Activated naive CD8-positive, alpha-beta T cell treated with anti-CD3 and anti-CD28 coated beads, Interleukin-2, amount 50 U/mL, for 24 hours (primary cell): Measurements from ENCODE around the gene IL15.

Experiments
- ATAC-seq: fragments of 150-1000 bp; cut with Tn5 transposase; one replicate; pipeline ENCODE4 v1.10.0; 2021
- DNase-seq: peaks from one replicate; pipeline ENCODE4 v3.0.0; 2021
- H3K27ac Mint-ChIP-seq: one replicate; pipeline ENCODE4 v1.8.0; 2021; ENCODE audit warnings: mild to moderate bottlenecking, mixed read lengths
- H3K27me3 Mint-ChIP-seq: one replicate; pipeline ENCODE4 v1.8.0; 2021; ENCODE audit warnings: mixed read lengths
- H3K36me3 Mint-ChIP-seq: one replicate; pipeline ENCODE4 v1.8.0; 2021; ENCODE audit warnings: low read depth, mixed read lengths
- H3K4me1 Mint-ChIP-seq: one replicate; pipeline ENCODE4 v1.8.0; 2021; ENCODE audit warnings: mixed read lengths
- H3K4me3 Mint-ChIP-seq: one replicate; pipeline ENCODE4 v1.8.0; 2021; ENCODE audit warnings: mild to moderate bottlenecking, moderate library complexity, mixed read lengths
- H3K9me3 Mint-ChIP-seq: one replicate; pipeline ENCODE4 v1.8.0; 2021; ENCODE audit warnings: mixed read lengths

Gene IL15

DNA sequence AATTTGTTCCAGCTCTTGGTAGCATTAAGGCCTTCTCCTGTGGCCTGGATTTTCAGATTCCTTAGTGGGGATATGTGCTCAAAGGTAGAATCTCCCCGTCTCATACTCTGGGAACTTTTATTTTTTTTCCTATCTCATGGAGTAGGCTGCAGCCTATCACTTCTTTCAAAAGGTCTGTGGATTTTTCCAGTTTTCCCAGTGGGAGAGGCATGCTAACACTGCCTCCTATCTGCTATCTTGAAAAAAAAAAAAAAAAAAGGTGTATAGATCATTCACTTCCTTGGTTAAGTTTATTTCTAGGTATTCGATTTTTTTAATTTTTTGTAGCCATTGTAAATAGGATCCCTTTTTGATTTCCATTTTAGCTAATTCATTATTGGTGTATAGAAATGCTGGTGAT lies 67.1 kb downstream of the IL15 start:
- Mint-ChIP-seq H3K27me3 (no peaks in the 10 kb centered on the region), H3K4me3 (no peak overlapping the region), H3K4me1 (peaks cover 16% of the 10 kb centered on the region), H3K27ac (no peak overlapping the region), H3K36me3 (no peaks in the 10 kb centered on the region), H3K9me3 (peaks cover 9% of the 10 kb centered on the region)
- no peak for ATAC-seq
- DNase-seq = no peak

- Mint-ChIP-seq H3K4me1 (peaks cover 16% of the 10 kb centered on the region), H3K36me3 (no peaks in the 10 kb centered on the region), H3K27me3 (no peaks in the 10 kb centered on the region), H3K27ac (no peak overlapping the region), H3K4me3 (no peak overlapping the region), H3K9me3 (peaks cover 9% of the 10 kb centered on the region)
- no peak for ATAC-seq
- DNase-seq = no peak
Measured at GRCh38 chr4:141705048-141705746, 68.8 kb downstream of the IL15 start.

- no peak for DNase-seq
- no peaks in the 10 kb centered on the region for H3K27me3 Mint-ChIP-seq
- no peaks in the 10 kb centered on the region for H3K36me3 Mint-ChIP-seq
- H3K27ac Mint-ChIP-seq = peak overlapping the region; percentile 15
- no peak overlapping the region for H3K4me3 Mint-ChIP-seq
- H3K9me3 Mint-ChIP-seq = peaks cover 9% of the 10 kb centered on the region
- no peak for ATAC-seq
- H3K4me1 Mint-ChIP-seq = peaks cover 16% of the 10 kb centered on the region
Measured at GRCh38 chr4:141705747-141706377, 69.5 kb downstream of the IL15 start.

GRCh38 chr4:141706445-141706844 lies 70.1 kb downstream of the IL15 start:
- no peak for ATAC-seq
- no peaks in the 10 kb centered on the region for H3K27me3 Mint-ChIP-seq
- no peak overlapping the region for H3K27ac Mint-ChIP-seq
- H3K4me3 Mint-ChIP-seq = no peak overlapping the region
- DNase-seq = no peak
- H3K9me3 Mint-ChIP-seq = peaks cover 9% of the 10 kb centered on the region
- no peaks in the 10 kb centered on the region for H3K36me3 Mint-ChIP-seq
- H3K4me1 Mint-ChIP-seq = peaks cover 16% of the 10 kb centered on the region

DNA sequence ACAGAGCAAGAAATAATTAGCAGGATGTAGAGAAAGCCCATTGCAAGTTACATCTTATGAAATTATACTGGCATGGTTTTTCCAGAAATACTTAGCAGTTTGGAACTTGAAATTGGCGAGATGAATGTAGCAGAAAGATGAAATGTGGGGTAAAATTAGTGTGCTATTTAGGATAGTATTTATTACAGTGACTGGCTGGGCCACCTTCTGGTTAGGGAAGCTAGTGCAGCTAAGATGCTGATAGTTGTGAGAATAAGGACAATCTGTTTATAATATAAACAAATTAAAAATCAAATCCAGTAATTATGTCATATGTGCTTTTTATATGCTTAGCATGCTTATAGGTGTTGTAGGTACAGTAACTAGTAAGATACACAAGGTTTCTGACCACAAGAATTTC lies 74.8 kb downstream of the IL15 start:
- DNase-seq = no peak

DNA sequence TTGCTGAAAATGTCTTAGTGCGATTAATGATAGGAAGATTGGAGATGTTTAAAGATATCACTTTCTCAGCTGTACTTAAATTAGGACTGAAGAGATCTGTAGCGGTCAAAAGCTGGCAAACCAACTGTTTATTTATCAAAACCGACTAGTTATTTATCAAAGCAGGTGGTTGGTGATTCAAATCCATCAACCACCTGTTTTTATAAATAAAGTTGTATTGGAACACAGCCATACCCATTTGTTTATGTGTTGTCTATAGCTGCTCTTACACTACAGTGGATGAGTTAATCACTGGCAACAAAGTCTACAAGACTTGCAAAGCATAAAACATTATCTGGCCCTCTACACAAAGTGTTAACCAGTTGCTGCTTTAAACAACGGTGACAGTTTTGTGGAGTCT lies 76.8 kb downstream of the IL15 start:
- Mint-ChIP-seq H3K27ac (no peak overlapping the region), H3K27me3 (no peaks in the 10 kb centered on the region), H3K36me3 (no peaks in the 10 kb centered on the region), H3K4me1 (no peaks in the 10 kb centered on the region), H3K4me3 (no peak overlapping the region), H3K9me3 (peaks cover 3% of the 10 kb centered on the region)
- DNase-seq = no peak
- no peak for ATAC-seq

More for the DNA sequence above, 74.8 kb downstream of the IL15 start:
- Mint-ChIP-seq H3K27me3 (no peaks in the 10 kb centered on the region), H3K36me3 (no peaks in the 10 kb centered on the region), H3K4me3 (no peak overlapping the region), H3K4me1 (peaks cover 6% of the 10 kb centered on the region), H3K9me3 (peaks cover 9% of the 10 kb centered on the region), H3K27ac (no peak overlapping the region)
- no peak for ATAC-seq

DNA sequence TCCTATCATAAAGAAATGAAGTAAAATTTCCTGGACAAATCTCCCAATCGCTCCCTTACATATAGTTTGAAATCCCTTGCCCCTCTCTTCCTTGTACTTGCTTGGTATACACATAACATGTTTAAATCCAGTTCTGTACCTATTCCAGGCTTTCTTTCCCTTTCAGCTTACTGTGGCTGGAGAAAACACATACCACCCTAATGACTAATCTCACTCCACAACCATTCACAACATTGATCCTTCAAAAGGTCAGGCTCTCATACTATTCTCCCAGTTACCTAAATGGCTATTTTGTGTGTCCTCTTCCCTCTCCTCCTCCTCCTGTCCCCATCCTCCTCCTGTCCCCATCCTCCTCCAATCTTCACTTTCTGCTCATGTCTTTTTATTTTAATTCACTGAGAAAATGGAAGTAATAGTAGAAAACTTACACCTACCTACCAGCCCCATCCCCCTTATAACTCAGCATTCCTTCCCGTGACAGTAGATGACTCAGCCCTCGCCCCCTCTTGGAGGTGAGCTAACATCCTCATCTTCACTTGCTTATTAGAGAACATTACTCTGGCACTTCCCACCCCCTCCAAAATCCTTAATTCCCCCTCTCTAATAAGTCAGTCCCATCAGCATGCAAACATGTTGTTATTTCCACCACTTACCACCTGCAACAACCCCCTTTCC lies 77.5 kb downstream of the IL15 start:
- DNase-seq (no peak), ATAC-seq (no peak)
- Mint-ChIP-seq H3K9me3 (peaks cover 3% of the 10 kb centered on the region), H3K27me3 (no peaks in the 10 kb centered on the region), H3K4me1 (no peaks in the 10 kb centered on the region), H3K4me3 (no peak overlapping the region), H3K36me3 (no peaks in the 10 kb centered on the region), H3K27ac (no peak overlapping the region)

DNA sequence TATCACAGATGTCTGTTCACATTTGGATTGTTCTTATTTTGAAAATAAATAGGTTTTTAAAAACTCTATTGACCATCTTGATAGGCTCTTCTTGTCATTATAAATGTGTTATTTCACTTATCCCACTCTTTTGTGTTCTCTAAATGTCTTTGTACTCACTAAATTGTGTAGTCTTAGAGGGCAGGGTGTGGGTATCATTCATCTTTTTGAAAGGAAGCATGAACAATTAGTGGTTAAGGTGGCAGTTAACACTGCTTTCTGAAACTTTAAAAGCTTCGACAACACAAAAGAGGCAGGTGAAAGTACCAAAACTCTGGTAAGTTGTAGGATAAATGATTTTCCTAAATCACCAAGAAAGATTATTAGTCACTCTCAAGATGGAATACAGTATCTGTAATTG lies 83.2 kb downstream of the IL15 start:
- ATAC-seq = no peak
- H3K4me3 Mint-ChIP-seq = no peak overlapping the region
- no peak for DNase-seq
- H3K9me3 Mint-ChIP-seq = peaks cover 3% of the 10 kb centered on the region
- no peaks in the 10 kb centered on the region for H3K4me1 Mint-ChIP-seq
- no peaks in the 10 kb centered on the region for H3K27me3 Mint-ChIP-seq
- H3K36me3 Mint-ChIP-seq = no peaks in the 10 kb centered on the region
- H3K27ac Mint-ChIP-seq = no peak overlapping the region

GRCh38 chr4:141721174-141721573 lies 84.8 kb downstream of the IL15 start:
- no peak for DNase-seq
- H3K4me3 Mint-ChIP-seq = no peak overlapping the region
- no peak overlapping the region for H3K27ac Mint-ChIP-seq
- no peak for ATAC-seq
- peaks cover 3% of the 10 kb centered on the region for H3K9me3 Mint-ChIP-seq
- H3K4me1 Mint-ChIP-seq = no peaks in the 10 kb centered on the region
- H3K27me3 Mint-ChIP-seq = no peaks in the 10 kb centered on the region
- H3K36me3 Mint-ChIP-seq = peaks cover 2% of the 10 kb centered on the region

DNA sequence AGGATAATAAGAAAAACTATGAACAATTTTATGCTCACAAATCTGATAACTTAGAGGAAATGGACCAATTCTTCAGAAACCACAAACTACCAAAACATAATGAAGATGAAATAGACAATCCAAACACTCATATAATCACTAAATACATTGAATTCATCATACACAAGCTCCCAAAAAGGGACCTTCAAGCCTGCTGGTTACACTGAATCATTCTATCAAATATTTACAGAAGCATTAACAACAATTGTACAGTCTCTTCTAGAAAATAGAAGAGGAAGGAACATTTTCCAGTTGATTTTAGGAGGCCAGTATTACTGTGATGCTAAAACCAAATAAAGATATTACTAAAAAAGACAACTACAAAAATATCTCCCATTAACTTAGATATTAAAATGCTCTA lies 88.3 kb downstream of the IL15 start:
- H3K4me3 Mint-ChIP-seq = no peak overlapping the region
- no peak for ATAC-seq
- DNase-seq = no peak
- H3K27me3 Mint-ChIP-seq = no peaks in the 10 kb centered on the region
- H3K9me3 Mint-ChIP-seq = no peaks in the 10 kb centered on the region
- no peak overlapping the region for H3K27ac Mint-ChIP-seq
- H3K4me1 Mint-ChIP-seq = no peaks in the 10 kb centered on the region
- peaks cover 2% of the 10 kb centered on the region for H3K36me3 Mint-ChIP-seq

DNA sequence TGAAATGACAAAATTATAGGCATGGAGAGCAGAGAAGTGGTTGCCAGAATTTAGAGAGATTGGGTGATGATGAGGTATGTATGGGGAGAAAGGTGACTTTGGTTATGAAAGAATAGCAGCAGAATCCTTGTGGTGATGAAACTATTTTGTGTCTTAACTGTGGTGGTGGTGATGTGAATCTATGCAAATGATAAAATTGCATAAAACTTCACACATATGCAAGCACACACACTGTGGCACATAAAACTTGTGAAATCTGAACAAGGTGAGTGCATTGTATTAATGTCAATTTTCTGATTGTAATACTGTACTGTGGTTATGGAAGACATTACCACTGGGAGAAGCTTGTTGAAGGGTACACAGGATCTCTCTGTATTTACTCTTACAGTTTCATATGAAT lies 91.0 kb downstream of the IL15 start:
- ATAC-seq (no peak), DNase-seq (no peak)
- Mint-ChIP-seq H3K27ac (no peak overlapping the region), H3K4me1 (no peaks in the 10 kb centered on the region), H3K9me3 (no peaks in the 10 kb centered on the region), H3K27me3 (no peaks in the 10 kb centered on the region), H3K36me3 (peaks cover 2% of the 10 kb centered on the region), H3K4me3 (no peak overlapping the region)

DNA sequence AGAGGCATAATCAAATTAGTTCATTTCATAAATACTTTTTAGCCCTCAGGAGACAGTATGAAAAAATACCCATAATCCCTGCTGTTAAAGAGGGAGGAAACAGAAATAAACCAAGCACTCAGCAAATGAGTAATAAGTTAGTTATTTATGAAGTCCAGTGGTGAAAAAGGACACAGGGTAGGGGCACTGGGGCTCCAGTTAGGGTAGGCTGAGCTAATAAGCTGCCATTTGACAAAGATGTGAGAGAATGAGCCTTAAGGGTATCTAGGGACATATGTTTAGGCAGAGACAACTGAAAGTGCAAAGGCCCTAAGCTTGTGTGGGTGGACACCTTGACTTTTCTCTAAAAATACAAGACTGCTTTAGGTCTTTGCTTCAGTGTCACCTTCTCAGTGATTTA lies 94.4 kb downstream of the IL15 start:
- ATAC-seq (no peak), DNase-seq (no peak)
- no peak overlapping the region for H3K27ac Mint-ChIP-seq
- no peaks in the 10 kb centered on the region for H3K4me1 Mint-ChIP-seq
- H3K4me3 Mint-ChIP-seq = no peak overlapping the region
- H3K9me3 Mint-ChIP-seq = no peaks in the 10 kb centered on the region
- peaks cover 3% of the 10 kb centered on the region for H3K36me3 Mint-ChIP-seq
- H3K27me3 Mint-ChIP-seq = no peaks in the 10 kb centered on the region

GRCh38 chr4:141731481-141731880 lies 95.1 kb downstream of the IL15 start:
- Mint-ChIP-seq H3K27me3 (no peaks in the 10 kb centered on the region), H3K9me3 (peaks cover 5% of the 10 kb centered on the region), H3K4me3 (no peak overlapping the region), H3K27ac (no peak overlapping the region), H3K36me3 (peaks cover 3% of the 10 kb centered on the region), H3K4me1 (no peaks in the 10 kb centered on the region)
- no peak for DNase-seq
- no peak for ATAC-seq

- no peak for DNase-seq
- peaks cover 3% of the 10 kb centered on the region for H3K36me3 Mint-ChIP-seq
- ATAC-seq = no peak
- no peak overlapping the region for H3K4me3 Mint-ChIP-seq
- peaks cover 35% of the 10 kb centered on the region for H3K9me3 Mint-ChIP-seq
- H3K27me3 Mint-ChIP-seq = no peaks in the 10 kb centered on the region
- H3K4me1 Mint-ChIP-seq = no peaks in the 10 kb centered on the region
- H3K27ac Mint-ChIP-seq = no peak overlapping the region
Measured at GRCh38 chr4:141739636-141740035, 103.3 kb downstream of the IL15 start.

DNA sequence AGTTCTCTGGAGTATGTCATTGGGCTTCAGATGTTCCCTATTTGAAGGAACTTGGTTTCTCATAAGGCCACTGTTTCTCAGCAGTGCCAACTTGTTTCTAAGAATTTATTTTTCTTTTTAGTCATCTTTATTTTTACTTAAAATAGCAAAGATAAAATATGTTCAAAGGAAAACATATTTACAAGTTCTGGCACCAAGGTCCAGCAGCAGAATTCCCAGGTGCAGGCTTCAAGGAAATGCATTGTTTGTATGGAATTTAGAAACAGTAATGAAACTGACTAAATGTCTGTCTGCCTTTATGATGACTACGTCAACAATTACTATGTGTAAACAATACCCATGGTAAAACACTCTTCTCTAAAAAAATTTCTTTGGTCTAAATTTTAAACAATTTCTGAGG lies 109.6 kb downstream of the IL15 start:
- Mint-ChIP-seq H3K9me3 (peaks cover 13% of the 10 kb centered on the region), H3K4me1 (no peaks in the 10 kb centered on the region), H3K4me3 (no peak overlapping the region), H3K27me3 (no peaks in the 10 kb centered on the region), H3K27ac (no peak overlapping the region), H3K36me3 (no peaks in the 10 kb centered on the region)
- DNase-seq = no peak
- ATAC-seq = no peak
